Activated naive CD4-positive, alpha-beta T cell treated with anti-CD3 and anti-CD28 coated beads, Interleukin-2, amount 50 U/mL, for 72 hours (primary cell): Measurements from ENCODE around the gene SAMD9L. TPM values are rescaled to one million over a fixed set of nuclear protein-coding genes. Genes with fewer than 3 reads are reported as not detected.

Experiments
- ATAC-seq, 2 donors: fragments of 150-1000 bp; cut with Tn5 transposase; 2 replicates each; pipeline ENCODE4 v1.10.0; 2021; ENCODE audit warnings: mild to moderate bottlenecking in 2 of 2, moderate library complexity in 2 of 2
- DNase-seq, 2 donors: peaks; one replicate each; pipeline ENCODE4 v3.0.0; 2021 to 2022; ENCODE audit warnings: low spot score in 2 of 2
- H3K27ac Mint-ChIP-seq, 2 donors: one replicate each; pipeline ENCODE4 v1.8.0; 2022; ENCODE audit warnings: mild to moderate bottlenecking in 2 of 2, mixed read lengths in 2 of 2
- H3K36me3 Mint-ChIP-seq, 2 donors: one replicate each; pipeline ENCODE4 v1.8.0; 2022; ENCODE audit warnings: mixed read lengths in 2 of 2
- H3K9me3 Mint-ChIP-seq, 2 donors: one replicate each; pipeline ENCODE4 v1.8.0; 2022; ENCODE audit warnings: mixed read lengths in 2 of 2
- total RNA-seq, 2 donors: library from RNA; stranded (reverse); gene quantifications; one replicate each; pipeline ENCODE4 v1.2.3, GENCODE V29; 2022

Gene SAMD9L
- total RNA-seq, 2 donors from 2014 or later: 9.3 to 35.2 TPM

GRCh38 chr7:93117852-93118530 lies 30.2 kb downstream of the SAMD9L start, which contains the start of gene SAMD9:
Gene SAMD9, minus strand, starts transcription at chr7:93117979. Its CDS starts 11,882 bp downstream, at chr7:93106097.
- DNase-seq (peak in 1 of 2 donors; percentile 27), ATAC-seq (peak; percentile 84 to 91)
- peaks cover 26 to 51% of the 10 kb centered on the region in 2 donors for H3K36me3 Mint-ChIP-seq
- peaks cover 14 to 28% of the 10 kb centered on the region in 2 donors for H3K9me3 Mint-ChIP-seq
- peak within 1 kb of the TSS; percentile 58 to 94 for H3K27ac Mint-ChIP-seq

- DNase-seq (no peak), ATAC-seq (no peak)
- Mint-ChIP-seq H3K27ac (peak overlapping the region; percentile 58 to 94), H3K36me3 (peaks cover 28 to 52% of the 10 kb centered on the region in 2 donors), H3K9me3 (peaks cover 15 to 22% of the 10 kb centered on the region in 2 donors)
Observed at GRCh38 chr7:93117327-93117726, 30.9 kb downstream of the SAMD9L start.

- ATAC-seq: peak; percentile 83 to 95
- peaks cover 23 to 24% of the 10 kb centered on the region in 2 donors for H3K9me3 Mint-ChIP-seq
- peak overlapping the region in 1 of 2 donors; percentile 70 for H3K27ac Mint-ChIP-seq
- peaks cover 38 to 66% of the 10 kb centered on the region in 2 donors for H3K36me3 Mint-ChIP-seq
- no peak for DNase-seq
Observed at GRCh38 chr7:93115796-93116195, 32.4 kb downstream of the SAMD9L start.

- H3K27ac Mint-ChIP-seq: no peak overlapping the region
- peaks cover 47 to 55% of the 10 kb centered on the region in 2 donors for H3K9me3 Mint-ChIP-seq
Observed at GRCh38 chr7:93108003-93108402, 40.2 kb downstream of the SAMD9L start.

GRCh38 chr7:93097388-93097787 lies 50.8 kb downstream of the SAMD9L start:
- H3K36me3 Mint-ChIP-seq: peaks cover 11 to 14% of the 10 kb centered on the region in 2 donors

More at GRCh38 chr7:93108003-93108402, 40.2 kb downstream of the SAMD9L start:
- no peak for ATAC-seq
- no peak for DNase-seq
- peaks cover 94 to 99% of the 10 kb centered on the region in 2 donors for H3K36me3 Mint-ChIP-seq

GRCh38 chr7:93092757-93093370 lies 55.3 kb downstream of the SAMD9L start:
- DNase-seq (peak in 1 of 2 donors; percentile 2), ATAC-seq (peak in 1 of 2 donors; percentile 73)
- peaks cover 0 to 10% of the 10 kb centered on the region in 2 donors for H3K36me3 Mint-ChIP-seq
- H3K9me3 Mint-ChIP-seq: peaks cover 10 to 11% of the 10 kb centered on the region in 2 donors
- no peak overlapping the region for H3K27ac Mint-ChIP-seq

More at GRCh38 chr7:93097388-93097787, 50.8 kb downstream of the SAMD9L start:
- Mint-ChIP-seq H3K27ac (no peak overlapping the region), H3K9me3 (peaks cover 20 to 30% of the 10 kb centered on the region in 2 donors)
- DNase-seq (no peak), ATAC-seq (no peak)

Other genes starting within 250 kb of the SAMD9L start
- gene SAMD9, start 30.4 kb downstream of the SAMD9L start, total RNA-seq: 10 to 100 TPM in 1 of 2 donors, 1 to 10 TPM in 1; 6.8 to 16.3 TPM
- under 1 TPM in 1 of 2 donors, not detected in 1; 0.55 TPM for gene HEPACAM2, start 78.1 kb upstream of the SAMD9L start, total RNA-seq
- gene VPS50, start 84.0 kb upstream of the SAMD9L start, total RNA-seq: 10 to 100 TPM; 18.8 to 41.6 TPM